ENCODE data around the gene DGKA. TPM values are rescaled to one million over a fixed set of nuclear protein-coding genes. Genes with fewer than 3 reads are reported as not detected.

Gene DGKA
- total and polyA plus RNA-seq, 2 experiments from 2014 or later, result 16.1 to 24.6 TPM

DNA sequence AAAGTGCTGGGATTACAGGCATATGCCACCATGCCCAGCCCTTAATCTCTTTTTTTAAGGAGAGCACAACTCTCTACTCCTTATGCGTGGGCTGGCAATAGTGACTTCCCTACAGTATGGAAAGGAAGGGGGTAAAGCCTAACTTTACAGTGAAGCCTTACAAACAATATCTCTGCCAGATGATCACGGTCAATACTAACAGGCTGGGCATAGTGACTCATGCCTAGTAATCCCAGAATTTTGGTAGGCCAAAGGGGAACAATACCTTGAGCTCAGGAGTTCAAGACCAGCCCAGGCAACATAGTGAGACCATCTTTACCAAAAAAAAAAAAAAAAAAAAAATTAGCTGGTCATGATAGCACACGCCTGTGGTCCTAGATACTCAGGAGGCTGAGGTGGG lies 8.8 kb upstream of the DGKA start:
- H2AFZ ChIP-seq, result no peak overlapping the region
- no peak for TF ChIP-seq EZH2 (IDR thresholded peaks at IDR 0.05; ENCODE audit: low read depth, unreplicated experiment)
- TF ChIP-seq CREB1 (CRISPR knock-in tag; IDR thresholded peaks at IDR 0.05; ENCODE audit: low read depth), result no peak
- TF ChIP-seq, protein P1, sequence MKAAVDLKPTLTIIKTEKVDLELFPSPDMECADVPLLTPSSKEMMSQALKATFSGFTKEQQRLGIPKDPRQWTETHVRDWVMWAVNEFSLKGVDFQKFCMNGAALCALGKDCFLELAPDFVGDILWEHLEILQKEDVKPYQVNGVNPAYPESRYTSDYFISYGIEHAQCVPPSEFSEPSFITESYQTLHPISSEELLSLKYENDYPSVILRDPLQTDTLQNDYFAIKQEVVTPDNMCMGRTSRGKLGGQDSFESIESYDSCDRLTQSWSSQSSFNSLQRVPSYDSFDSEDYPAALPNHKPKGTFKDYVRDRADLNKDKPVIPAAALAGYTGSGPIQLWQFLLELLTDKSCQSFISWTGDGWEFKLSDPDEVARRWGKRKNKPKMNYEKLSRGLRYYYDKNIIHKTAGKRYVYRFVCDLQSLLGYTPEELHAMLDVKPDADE (IDR thresholded peaks at IDR 0.05), result no peak
- TF ChIP-seq ZNF331 (CRISPR knock-in tag; IDR thresholded peaks at IDR 0.05; ENCODE audit: low read depth), result no peak
- no peak for TF ChIP-seq JUNB (IDR thresholded peaks at IDR 0.05; ENCODE audit: unreplicated experiment)
- TF ChIP-seq, protein P2, sequence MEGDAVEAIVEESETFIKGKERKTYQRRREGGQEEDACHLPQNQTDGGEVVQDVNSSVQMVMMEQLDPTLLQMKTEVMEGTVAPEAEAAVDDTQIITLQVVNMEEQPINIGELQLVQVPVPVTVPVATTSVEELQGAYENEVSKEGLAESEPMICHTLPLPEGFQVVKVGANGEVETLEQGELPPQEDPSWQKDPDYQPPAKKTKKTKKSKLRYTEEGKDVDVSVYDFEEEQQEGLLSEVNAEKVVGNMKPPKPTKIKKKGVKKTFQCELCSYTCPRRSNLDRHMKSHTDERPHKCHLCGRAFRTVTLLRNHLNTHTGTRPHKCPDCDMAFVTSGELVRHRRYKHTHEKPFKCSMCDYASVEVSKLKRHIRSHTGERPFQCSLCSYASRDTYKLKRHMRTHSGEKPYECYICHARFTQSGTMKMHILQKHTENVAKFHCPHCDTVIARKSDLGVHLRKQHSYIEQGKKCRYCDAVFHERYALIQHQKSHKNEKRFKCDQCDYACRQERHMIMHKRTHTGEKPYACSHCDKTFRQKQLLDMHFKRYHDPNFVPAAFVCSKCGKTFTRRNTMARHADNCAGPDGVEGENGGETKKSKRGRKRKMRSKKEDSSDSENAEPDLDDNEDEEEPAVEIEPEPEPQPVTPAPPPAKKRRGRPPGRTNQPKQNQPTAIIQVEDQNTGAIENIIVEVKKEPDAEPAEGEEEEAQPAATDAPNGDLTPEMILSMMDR (conservative IDR thresholded peaks at IDR 0.05; ENCODE audit: low read depth in 2 of 2), result no peak
- no peak for TF ChIP-seq STAT1 (IDR thresholded peaks at IDR 0.05; ENCODE audit: unreplicated experiment)
- no peak for TF ChIP-seq NANOG (IDR thresholded peaks at IDR 0.05; ENCODE audit: borderline replicate concordance)
- no peak for TF ChIP-seq POLR2AphosphoS5 (IDR thresholded peaks at IDR 0.05; ENCODE audit: low read depth)
- TF ChIP-seq ZNF114 (CRISPR knock-in tag; IDR thresholded peaks at IDR 0.05), result no peak
- TF ChIP-seq, protein P3, sequence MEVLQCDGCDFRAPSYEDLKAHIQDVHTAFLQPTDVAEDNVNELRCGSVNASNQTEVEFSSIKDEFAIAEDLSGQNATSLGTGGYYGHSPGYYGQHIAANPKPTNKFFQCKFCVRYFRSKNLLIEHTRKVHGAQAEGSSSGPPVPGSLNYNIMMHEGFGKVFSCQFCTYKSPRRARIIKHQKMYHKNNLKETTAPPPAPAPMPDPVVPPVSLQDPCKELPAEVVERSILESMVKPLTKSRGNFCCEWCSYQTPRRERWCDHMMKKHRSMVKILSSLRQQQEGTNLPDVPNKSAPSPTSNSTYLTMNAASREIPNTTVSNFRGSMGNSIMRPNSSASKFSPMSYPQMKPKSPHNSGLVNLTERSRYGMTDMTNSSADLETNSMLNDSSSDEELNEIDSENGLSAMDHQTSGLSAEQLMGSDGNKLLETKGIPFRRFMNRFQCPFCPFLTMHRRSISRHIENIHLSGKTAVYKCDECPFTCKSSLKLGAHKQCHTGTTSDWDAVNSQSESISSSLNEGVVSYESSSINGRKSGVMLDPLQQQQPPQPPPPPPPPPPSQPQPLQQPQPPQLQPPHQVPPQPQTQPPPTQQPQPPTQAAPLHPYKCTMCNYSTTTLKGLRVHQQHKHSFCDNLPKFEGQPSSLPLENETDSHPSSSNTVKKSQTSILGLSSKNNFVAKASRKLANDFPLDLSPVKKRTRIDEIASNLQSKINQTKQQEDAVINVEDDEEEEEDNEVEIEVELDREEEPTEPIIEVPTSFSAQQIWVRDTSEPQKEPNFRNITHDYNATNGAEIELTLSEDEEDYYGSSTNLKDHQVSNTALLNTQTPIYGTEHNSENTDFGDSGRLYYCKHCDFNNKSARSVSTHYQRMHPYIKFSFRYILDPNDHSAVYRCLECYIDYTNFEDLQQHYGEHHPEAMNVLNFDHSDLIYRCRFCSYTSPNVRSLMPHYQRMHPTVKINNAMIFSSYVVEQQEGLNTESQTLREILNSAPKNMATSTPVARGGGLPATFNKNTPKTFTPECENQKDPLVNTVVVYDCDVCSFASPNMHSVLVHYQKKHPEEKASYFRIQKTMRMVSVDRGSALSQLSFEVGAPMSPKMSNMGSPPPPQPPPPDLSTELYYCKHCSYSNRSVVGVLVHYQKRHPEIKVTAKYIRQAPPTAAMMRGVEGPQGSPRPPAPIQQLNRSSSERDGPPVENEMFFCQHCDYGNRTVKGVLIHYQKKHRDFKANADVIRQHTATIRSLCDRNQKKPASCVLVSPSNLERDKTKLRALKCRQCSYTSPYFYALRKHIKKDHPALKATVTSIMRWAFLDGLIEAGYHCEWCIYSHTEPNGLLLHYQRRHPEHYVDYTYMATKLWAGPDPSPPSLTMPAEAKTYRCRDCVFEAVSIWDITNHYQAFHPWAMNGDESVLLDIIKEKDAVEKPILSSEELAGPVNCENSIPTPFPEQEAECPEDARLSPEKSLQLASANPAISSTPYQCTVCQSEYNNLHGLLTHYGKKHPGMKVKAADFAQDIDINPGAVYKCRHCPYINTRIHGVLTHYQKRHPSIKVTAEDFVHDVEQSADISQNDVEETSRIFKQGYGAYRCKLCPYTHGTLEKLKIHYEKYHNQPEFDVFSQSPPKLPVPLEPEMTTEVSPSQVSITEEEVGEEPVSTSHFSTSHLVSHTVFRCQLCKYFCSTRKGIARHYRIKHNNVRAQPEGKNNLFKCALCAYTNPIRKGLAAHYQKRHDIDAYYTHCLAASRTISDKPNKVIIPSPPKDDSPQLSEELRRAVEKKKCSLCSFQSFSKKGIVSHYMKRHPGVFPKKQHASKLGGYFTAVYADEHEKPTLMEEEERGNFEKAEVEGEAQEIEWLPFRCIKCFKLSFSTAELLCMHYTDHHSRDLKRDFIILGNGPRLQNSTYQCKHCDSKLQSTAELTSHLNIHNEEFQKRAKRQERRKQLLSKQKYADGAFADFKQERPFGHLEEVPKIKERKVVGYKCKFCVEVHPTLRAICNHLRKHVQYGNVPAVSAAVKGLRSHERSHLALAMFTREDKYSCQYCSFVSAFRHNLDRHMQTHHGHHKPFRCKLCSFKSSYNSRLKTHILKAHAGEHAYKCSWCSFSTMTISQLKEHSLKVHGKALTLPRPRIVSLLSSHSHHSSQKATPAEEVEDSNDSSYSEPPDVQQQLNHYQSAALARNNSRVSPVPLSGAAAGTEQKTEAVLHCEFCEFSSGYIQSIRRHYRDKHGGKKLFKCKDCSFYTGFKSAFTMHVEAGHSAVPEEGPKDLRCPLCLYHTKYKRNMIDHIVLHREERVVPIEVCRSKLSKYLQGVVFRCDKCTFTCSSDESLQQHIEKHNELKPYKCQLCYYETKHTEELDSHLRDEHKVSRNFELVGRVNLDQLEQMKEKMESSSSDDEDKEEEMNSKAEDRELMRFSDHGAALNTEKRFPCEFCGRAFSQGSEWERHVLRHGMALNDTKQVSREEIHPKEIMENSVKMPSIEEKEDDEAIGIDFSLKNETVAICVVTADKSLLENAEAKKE (CRISPR knock-in tag; IDR thresholded peaks at IDR 0.05), result no peak
- no peak for TF ChIP-seq EZH2phosphoT487 (IDR thresholded peaks at IDR 0.05; ENCODE audit: unreplicated experiment)
- TF ChIP-seq, protein P4, sequence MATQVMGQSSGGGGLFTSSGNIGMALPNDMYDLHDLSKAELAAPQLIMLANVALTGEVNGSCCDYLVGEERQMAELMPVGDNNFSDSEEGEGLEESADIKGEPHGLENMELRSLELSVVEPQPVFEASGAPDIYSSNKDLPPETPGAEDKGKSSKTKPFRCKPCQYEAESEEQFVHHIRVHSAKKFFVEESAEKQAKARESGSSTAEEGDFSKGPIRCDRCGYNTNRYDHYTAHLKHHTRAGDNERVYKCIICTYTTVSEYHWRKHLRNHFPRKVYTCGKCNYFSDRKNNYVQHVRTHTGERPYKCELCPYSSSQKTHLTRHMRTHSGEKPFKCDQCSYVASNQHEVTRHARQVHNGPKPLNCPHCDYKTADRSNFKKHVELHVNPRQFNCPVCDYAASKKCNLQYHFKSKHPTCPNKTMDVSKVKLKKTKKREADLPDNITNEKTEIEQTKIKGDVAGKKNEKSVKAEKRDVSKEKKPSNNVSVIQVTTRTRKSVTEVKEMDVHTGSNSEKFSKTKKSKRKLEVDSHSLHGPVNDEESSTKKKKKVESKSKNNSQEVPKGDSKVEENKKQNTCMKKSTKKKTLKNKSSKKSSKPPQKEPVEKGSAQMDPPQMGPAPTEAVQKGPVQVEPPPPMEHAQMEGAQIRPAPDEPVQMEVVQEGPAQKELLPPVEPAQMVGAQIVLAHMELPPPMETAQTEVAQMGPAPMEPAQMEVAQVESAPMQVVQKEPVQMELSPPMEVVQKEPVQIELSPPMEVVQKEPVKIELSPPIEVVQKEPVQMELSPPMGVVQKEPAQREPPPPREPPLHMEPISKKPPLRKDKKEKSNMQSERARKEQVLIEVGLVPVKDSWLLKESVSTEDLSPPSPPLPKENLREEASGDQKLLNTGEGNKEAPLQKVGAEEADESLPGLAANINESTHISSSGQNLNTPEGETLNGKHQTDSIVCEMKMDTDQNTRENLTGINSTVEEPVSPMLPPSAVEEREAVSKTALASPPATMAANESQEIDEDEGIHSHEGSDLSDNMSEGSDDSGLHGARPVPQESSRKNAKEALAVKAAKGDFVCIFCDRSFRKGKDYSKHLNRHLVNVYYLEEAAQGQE (IDR thresholded peaks at IDR 0.05; ENCODE audit: unreplicated experiment), result no peak
- no peaks in the 10 kb centered on the region for H3K27me3 ChIP-seq (ENCODE audit: insufficient read depth)
- H3K4me1 ChIP-seq (ENCODE audit: insufficient read depth), result peaks cover 8% of the 10 kb centered on the region; the same call in 1 of the 2 replicates
- peaks cover 96% of the 10 kb centered on the region for H3K79me2 ChIP-seq (replicated peaks; ENCODE audit: insufficient read depth)
- Mint-ChIP-seq H3K27ac (no peak overlapping the region), H3K27me3 (ENCODE audit: insufficient read depth, low read depth, poor library complexity) (peaks cover 6% of the 10 kb centered on the region), H3K36me3 (ENCODE audit: low read depth) (peaks cover 36% of the 10 kb centered on the region), H3K4me3 (no peak overlapping the region), H3K9me3 (no peaks in the 10 kb centered on the region; the same call in 2 of the 3 replicates), H3K4me1 (peaks cover 14% of the 10 kb centered on the region)
- H3K27ac ChIP-seq (ENCODE audit: low read depth), result no peak overlapping the region
- no peak overlapping the region for H3K4me3 ChIP-seq
- H3K36me3 ChIP-seq (ENCODE audit: insufficient read depth), result peaks cover 4% of the 10 kb centered on the region; the same call in 1 of the 2 replicates
- ATAC-seq, result no peak
- no peak for DNase-seq (ENCODE audit: low spot score)
- H3K4me2 ChIP-seq, result no peak overlapping the region
- H3F3A ChIP-seq (replicated peaks; ENCODE audit: low read depth), result peaks cover 8% of the 10 kb centered on the region
- no peaks in the 10 kb centered on the region for H3K9me2 ChIP-seq (ENCODE audit: insufficient read depth)
- H4K20me1 ChIP-seq (replicated peaks; ENCODE audit: insufficient read depth), result peaks cover 21% of the 10 kb centered on the region

Data from GM23338 (cell line).